Stimulated activated CD8-positive, alpha-beta memory T cell treated with anti-CD3 and anti-CD28 coated beads, Interleukin-2, amount 100 ng/mL, for 48 hours (primary cell): ENCODE measurements around the gene ZNF444.
"Not testable (repeated sequence)": the region's sequence is repeated elsewhere in the genome, so short reads cannot be mapped to it uniquely, and the experiment has no call there.

ENCODE experiments used
- DNase-seq, 2 donors: peaks; one replicate each; pipeline ENCODE4 v3.0.0-alpha.2; 2020; ENCODE audit warnings: low read depth in 2 of 2

Gene ZNF444

GRCh38 chr19:56147307-56147706, 6.2 kb downstream of the ZNF444 start:
- no peak for DNase-seq

- no peak for DNase-seq
These were observed 7.0 kb downstream of the ZNF444 start for GRCh38 chr19:56148096-56148495.

- not testable (repeated sequence) for DNase-seq
These were observed 8.0 kb downstream of the ZNF444 start for GRCh38 chr19:56148955-56149655.

GRCh38 chr19:56149656-56150038, 8.6 kb downstream of the ZNF444 start:
- no peak for DNase-seq

GRCh38 chr19:56150358-56150757, 9.3 kb downstream of the ZNF444 start:
- no peak for DNase-seq

- DNase-seq, result no peak
These were observed 11.6 kb downstream of the ZNF444 start for GRCh38 chr19:56152644-56153043.

- DNase-seq, result no peak
These were observed 12.4 kb downstream of the ZNF444 start for GRCh38 chr19:56153507-56153906.

- DNase-seq, result no peak
These were observed 14.1 kb downstream of the ZNF444 start for GRCh38 chr19:56155124-56155687.

- no peak for DNase-seq
These were observed 15.7 kb downstream of the ZNF444 start for GRCh38 chr19:56156768-56157167.

GRCh38 chr19:56158170-56158757, 17.2 kb downstream of the ZNF444 start:
- DNase-seq, result no peak

- DNase-seq, result no peak
These were observed 18.0 kb downstream of the ZNF444 start for GRCh38 chr19:56159009-56159559.

GRCh38 chr19:56159622-56160271, 18.7 kb downstream of the ZNF444 start:
- DNase-seq, result no peak

- DNase-seq, result no peak
These were observed 20.4 kb downstream of the ZNF444 start for GRCh38 chr19:56161534-56161933.

- DNase-seq, result peak in 1 of 2 donors; percentile 26
These were observed 21.2 kb downstream of the ZNF444 start for GRCh38 chr19:56162258-56162657.

GRCh38 chr19:56163097-56163496, 22.0 kb downstream of the ZNF444 start:
- no peak for DNase-seq

GRCh38 chr19:56167064-56167578, 26.0 kb downstream of the ZNF444 start:
- DNase-seq, result no peak

GRCh38 chr19:56170261-56170660, 29.2 kb downstream of the ZNF444 start:
- no peak for DNase-seq

GRCh38 chr19:56174086-56174485, 33.0 kb downstream of the ZNF444 start:
- no peak for DNase-seq

GRCh38 chr19:56174550-56174949, 33.5 kb downstream of the ZNF444 start:
- DNase-seq, result no peak

- DNase-seq, result not testable (repeated sequence)
These were observed 34.8 kb downstream of the ZNF444 start, which contains the start of gene GALP for GRCh38 chr19:56175861-56176307. GALP (plus strand) TSS chr19:56176008; CDS start chr19:56177109, 1,101 bp downstream.

GRCh38 chr19:56176310-56176709, 35.2 kb downstream of the ZNF444 start:
- DNase-seq, result not testable (repeated sequence)

- no peak for DNase-seq
These were observed 35.8 kb downstream of the ZNF444 start for GRCh38 chr19:56176881-56177280.
